Measurements from ENCODE around the gene VAMP5.

VAMP5 gene

GRCh38 chr2:85547859-85548607 lies 36.2 kb upstream of the VAMP5 start:
- no peak for TF ChIP-seq ZFX (IDR thresholded peaks at IDR 0.05)
- no peak for TF ChIP-seq CTCF (conservative IDR thresholded peaks at IDR 0.05)
- no peak overlapping the region; the same call in 1 of the 2 replicates for H3K27ac ChIP-seq

- H3K27ac ChIP-seq: no peak overlapping the region; the same call in 1 of the 2 replicates
- no peak for TF ChIP-seq CTCF (conservative IDR thresholded peaks at IDR 0.05)
- no peak for TF ChIP-seq ZFX (IDR thresholded peaks at IDR 0.05)
Measured at GRCh38 chr2:85548608-85548900, 35.7 kb upstream of the VAMP5 start.

- no peak for TF ChIP-seq ZFX (IDR thresholded peaks at IDR 0.05)
- TF ChIP-seq CTCF (conservative IDR thresholded peaks at IDR 0.05): no peak
- peak overlapping the region; percentile 16 for H3K27ac ChIP-seq
Measured at GRCh38 chr2:85549095-85549494, 35.1 kb upstream of the VAMP5 start.

DNA sequence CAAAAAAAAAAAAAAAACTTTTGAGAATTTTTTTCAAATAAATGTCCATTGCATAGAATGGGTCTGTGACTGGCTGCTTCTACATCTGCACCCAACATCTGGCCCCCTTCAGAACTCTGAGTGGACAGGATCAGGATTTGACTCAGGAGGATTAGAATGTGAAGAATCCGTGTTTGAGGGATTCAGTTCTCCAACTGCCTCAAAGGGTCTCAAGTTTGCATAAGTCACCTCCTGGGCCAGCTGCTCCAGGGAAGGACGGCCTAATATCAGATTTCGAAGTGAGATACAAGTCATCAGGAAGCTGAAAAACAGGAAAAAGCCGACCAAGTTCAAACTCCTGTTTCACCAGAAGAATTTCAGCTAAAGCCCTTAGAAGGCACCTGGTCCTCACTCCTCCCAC lies 34.4 kb upstream of the VAMP5 start:
- no peak overlapping the region for H3K27ac ChIP-seq
- TF ChIP-seq CTCF (conservative IDR thresholded peaks at IDR 0.05) (no peak), ZFX (IDR thresholded peaks at IDR 0.05) (no peak)

DNA sequence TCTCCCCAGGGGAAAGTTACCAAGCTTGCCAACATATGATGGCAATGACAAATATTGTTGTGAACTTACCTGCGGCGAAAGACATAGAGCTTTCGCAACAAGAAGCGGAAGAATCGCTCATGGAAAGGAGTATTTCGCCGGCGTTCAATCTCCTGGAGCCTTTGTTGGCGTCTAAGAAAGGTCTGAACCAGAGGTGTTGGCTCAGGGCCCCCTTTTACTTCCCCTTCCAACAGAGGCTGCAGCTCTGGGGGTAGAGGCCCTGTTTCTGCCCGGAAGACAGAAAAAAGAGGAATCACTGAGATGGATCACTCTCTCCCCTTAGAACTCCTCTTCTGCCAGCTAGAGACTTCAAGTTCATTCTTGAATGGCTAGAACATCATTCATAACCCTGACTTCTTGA lies 33.7 kb upstream of the VAMP5 start:
- no peak overlapping the region for H3K27ac ChIP-seq
- TF ChIP-seq ZFX (IDR thresholded peaks at IDR 0.05) (no peak), CTCF (conservative IDR thresholded peaks at IDR 0.05) (no peak)

DNA sequence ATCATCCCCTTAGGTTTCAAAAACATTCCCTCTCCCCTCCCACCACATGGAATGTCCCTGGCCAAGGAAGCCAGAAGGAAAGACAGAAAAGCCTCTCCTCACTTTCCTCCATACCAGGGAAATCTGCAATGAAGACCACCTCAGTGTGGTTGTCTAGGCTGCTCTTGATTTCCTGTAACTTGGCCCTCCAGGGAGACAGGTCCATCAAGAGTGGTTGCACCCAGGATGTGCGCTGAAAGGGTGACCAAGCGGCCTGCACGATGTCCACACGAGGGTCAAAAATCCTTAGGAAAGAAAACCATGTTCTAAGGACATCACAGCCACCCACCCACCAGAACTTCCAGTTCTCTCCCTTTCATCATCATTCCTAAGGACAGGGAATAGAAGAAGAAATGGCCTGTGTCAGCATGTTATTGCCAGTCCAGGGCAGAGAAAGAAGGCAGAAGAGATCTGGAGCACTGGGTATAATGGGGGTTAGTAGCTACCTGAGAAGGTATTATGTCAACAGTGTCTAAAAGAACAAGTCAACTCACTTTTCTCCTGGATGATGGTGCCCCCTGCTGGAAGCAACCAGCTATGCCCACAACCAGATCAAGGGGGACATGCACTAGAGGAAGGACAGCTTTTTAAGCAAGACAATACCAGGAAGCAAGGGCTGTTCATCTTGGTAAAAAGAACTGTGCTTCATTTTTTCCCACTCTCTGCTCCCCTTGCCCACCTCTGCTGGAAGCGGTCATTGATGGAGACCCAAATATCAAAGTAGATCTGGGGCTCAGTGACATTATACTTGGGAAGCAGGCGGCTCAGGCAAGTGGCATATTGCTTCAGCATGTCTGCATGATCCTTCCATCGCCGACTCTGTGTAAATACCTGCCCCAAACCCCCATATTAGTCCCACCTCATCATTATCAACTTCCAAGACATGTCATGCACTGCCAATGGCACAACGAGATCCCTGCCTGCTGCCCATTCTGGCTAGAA lies 32.2 kb upstream of the VAMP5 start:
- peak overlapping the region; percentile 21; the same call in 1 of the 2 replicates for H3K27ac ChIP-seq
- TF ChIP-seq CTCF (conservative IDR thresholded peaks at IDR 0.05) (peak; percentile 88), ZFX (IDR thresholded peaks at IDR 0.05) (no peak)

DNA sequence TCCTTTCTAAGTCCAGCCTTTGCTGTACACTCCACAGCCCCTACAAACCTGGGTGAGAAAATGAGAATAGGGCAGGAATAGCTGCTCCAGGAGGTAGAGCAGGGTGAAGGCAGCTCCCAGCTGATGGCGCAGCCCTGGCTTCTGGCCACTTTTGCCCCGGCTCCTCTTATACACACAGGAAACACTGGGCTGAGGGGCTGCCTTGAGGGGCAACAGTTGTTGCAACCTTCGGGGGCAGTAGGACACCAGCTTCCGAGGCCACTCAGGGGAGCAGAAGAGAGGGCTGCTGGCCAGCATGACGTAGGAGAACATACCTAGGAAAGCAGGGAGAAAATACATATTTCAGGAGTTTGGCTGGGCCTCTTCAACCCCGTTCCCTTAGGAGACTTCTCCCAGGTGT lies 31.0 kb upstream of the VAMP5 start:
- H3K27ac ChIP-seq: no peak overlapping the region
- TF ChIP-seq CTCF (conservative IDR thresholded peaks at IDR 0.05) (no peak), ZFX (IDR thresholded peaks at IDR 0.05) (no peak)
